ENCODE results near the gene PSAP.

PSAP gene

DNA sequence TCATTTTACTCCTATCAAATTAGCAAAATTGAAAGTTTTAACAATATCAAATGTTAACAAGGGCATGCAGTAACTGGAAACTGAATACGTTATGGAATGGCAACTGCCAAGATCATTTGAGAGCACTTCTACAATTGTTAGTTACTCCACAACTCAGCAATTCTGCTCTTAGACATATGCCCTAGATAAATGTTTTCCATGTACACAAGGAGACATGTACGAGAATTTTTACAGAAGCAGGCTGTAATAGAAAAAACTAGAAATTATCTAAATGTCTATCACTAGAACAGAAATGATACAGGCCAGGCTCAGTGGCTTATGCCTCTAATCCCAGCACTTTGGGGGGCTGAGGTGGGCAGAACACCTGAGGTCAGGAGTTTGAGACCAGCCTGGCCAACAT is 7.0 kb downstream of the PSAP start:
- DNase-seq, result no peak

DNA sequence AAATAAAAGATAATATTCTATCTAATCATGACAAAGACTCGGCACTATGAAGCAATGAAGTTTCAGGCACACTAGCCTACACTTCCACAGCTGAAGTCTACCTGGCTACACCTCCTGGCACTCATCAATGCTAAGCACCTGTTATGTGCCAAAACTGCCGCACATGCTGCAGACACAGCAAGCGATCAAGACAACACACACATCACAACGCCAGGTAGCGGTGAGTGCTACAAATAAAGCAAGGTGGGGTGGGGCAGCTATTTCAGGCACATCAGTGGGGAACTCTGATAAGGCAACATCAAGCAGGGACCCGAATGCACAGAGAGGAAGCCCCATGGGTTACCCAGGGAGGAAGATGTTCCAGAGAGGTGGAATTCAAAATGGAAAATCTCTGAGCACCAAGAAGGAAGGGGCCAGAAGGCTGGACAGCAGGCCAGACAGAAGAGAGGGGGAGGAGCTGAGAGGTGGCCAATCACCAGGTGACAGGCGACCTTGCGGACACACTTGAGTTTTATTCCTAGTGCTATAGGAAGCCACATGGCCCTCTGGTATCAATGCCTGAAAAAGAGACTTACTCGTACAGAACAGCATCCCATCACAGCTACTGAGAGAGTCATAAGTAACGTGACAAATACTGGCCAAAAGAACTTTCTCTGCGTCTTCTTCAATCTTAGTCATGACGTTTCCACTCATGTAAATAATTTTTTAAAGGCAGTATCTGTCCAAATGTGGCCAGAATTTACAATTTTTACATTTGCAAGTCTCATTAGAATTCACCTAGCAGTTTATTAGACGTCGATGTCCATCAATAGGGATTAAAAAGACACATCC is 8.0 kb downstream of the PSAP start:
- DNase-seq, result no peak

DNA sequence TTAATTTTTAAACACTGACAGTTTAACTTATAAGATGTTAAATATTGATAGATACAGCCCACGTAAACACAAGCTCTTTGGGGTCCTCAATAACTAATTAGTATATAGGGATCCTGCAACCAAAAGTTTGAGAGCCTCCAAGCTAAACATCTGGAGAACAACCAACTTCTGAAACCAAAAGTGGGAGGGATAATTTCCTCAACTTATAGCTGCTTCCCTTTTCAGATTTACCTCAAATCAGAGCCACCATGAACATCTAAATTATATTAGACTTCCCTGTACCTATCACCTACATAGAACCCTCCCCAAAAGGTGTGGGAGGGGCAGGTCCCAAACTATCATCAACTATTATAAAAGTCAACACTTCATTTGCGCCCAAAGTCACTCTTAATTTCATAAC is 8.6 kb downstream of the PSAP start:
- DNase-seq, result no peak

DNA sequence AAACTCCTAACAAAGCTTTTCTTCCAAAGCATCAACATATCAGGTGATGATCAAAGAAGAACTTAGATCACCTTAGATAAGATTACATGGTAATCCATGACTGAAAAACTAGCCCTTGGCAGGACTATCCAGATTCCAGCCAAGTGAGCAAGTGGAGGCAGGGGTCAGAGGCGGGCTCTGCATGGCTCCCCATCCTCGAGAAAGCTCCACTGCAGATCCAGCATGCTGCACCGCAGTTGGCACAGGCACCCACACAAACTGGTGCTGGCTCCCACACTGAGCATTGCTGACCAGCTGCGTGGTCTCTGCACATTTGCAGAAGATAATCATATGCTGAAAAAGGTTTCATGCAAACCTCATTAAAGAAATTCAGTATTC is 10.1 kb downstream of the PSAP start:
- DNase-seq, result no peak

DNA sequence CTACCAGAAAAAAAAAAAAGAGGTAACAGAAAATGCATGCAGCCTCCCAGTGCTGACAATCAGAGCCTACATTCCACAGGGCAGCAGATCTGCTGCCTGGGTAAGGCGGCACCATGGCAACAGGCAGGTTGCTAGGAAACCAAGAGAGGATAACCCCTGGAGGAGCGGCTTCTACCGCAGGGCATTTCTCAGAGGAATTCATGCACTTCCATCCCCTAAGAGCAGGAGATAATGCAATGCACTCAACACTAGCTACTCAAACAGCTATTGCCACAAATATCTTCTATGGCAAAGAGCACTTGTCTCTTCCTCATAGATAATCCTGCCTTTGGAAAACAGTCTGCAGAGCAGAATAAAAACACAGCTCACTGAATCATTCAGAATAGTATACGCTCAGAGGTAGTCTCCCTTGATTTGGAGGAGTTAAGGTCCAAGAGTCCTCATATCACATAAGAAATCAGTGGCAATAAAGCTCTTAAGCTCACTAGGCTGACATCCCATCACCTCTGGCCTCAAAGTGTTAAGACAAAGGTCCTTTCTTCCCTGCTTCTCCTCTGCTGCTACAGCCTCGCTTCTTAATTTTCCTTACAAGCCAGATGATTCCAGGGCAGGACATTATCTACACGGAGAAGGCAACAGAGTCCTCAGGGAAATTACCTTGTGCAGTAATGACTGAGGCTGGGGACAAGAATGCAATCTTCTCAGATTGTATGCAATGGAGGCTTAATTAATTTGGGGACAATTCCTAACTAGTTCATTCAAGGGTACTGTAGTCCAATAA is 10.7 kb downstream of the PSAP start:
- peak; percentile 96 for DNase-seq

DNA sequence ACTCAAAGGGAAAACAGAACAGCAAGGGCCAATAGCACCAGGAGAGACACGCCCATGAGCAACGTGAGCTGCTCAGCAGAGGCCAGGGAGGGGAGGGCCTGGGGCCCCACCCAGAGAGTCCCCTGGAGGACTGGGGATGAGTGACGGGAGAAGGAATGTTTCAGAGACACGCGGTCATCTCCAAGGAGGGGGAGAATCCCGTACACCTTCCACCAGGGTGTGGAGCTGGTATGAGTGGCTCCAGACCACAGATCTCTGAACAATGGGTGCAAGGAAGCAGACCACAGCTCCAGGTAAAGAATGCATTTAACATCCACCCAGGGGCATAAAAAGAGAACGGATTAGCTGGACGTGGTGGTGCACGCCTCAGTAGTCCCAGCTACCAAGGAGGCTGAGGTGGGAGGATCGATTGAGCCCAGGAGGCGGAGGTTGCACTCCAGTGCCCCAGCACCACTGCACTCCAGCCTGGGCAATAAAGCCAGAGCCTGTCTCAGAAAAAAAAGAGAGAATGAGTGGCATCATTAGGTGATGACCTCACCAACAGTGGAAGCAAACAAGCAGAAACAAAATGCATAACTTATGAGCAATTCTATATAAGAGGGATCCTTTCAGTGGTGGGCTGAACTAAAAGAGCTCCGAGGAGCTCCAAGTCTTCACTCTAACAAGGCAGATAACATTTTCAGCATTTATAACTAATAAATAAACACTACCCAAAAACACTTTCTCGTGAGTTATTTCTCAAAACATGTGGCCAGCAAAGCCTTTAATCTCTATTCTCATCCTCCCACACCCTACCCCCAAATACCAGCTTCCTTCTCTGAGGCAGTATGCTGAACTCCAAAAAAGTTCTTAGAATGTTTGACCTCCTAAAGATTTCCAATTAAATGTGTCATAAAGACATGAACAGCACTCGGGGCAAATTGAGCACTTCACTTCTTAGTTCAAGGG is 12.5 kb downstream of the PSAP start:
- DNase-seq, result peak; percentile 40

DNA sequence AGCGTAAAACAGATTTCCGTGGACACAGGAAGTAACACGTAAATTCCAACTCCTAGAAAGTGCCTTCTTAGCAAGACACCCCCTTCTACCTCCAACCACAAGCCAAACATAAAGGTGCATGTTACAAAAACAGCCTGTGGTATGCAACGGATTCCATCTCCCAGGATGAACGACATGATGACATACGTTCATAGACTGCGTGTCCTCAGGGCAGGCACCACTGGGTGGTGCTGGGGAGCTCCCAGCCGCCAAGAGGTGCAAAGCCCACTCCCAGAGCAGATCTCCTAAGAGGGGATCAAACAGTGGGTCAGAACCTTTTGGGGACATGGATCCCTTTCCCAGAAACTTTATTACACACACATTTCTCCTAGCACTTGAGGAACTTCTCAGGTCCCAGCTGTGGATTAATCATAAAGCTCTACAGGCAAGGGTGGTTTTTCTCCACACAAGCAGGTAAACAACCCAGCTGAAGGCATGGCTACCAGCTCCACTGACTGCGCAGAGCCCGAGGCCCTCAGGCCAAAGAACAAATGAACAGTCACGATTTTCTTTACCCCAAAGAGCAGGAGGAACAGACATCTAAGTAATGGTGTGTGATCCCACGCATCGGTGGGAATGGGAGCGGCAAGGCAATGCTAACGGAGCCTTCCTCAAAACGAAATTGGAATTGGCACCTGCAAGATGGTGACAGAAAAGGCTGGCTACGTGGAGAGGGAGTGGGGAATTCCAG is 13.8 kb downstream of the PSAP start:
- DNase-seq, result peak; percentile 20

DNA sequence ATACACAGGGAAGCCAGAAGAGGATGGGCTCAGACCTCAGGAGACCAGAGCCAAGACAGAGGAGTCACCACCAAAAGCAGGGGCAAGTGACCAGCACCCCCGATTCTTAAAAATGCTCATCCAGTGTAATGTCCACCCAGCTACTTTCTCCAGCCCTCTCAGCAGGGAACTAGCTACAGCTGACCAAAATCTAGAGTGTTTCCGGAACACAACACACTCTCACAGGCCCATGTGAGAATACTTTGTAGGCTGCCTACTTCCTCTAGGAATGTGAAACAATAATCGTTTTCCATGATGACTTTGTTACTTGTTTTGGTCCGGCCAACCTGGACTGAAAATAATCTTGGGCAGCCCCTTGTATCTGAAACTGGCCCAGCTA is 14.5 kb downstream of the PSAP start:
- no peak for DNase-seq

DNA sequence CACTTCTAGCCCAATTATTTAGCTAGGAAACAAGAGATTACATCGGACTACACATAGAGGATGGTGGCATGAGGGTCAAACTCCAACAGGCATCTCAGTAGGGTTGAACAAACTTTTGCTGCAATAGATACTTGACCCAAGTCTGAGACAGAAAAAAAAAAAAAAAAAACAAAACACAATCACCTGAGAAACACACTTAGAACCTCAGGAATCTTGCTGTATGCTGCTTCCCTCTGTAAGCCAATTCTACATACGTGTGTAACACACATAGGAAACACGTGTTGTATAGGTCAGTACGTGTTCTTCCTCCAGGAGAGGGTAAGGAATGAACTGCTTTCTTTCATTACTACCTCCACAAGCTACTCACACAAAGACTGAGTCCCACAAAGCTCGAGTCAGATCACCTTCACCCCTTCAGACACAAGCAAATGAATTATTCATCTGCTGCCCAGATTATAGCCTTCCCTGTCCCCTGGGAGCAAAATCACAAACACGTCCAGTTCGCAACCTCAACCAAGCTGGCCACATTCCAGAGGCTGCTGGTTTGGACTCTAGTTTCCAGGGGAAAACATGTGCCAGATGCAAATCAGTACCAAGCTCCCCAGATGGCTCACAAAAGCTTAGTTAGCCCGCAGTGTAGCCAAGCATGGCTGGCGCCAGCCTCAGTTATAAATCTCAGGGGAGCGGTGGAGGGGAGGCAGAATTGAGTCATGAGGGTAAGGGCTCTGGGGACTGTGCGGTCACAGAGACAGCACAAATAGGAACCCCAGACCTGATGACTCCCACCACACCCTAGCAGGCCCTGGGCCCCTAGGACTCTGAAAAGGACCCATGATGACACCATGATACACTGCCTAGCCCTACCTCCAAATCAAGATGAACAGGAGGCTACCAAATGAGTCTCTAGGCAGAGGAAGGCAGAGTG is 15.1 kb downstream of the PSAP start:
- DNase-seq, result peak; percentile 92

DNA sequence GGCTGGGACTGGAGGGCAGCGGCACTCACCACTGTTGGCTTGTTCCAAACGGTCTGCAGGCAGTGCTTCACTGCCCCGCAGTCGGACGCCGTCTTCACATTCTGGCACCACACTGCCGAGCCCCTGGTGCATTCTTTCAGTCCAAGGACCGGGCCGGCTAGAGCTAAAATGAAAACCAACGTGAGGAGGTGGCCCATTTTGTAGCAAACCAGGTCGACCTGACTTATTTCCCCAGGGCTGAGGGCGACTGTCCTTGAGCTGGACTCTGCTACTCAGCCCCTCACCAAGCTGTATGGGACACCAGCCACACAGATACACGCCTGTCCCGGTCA is 16.7 kb downstream of the PSAP start:
- DNase-seq, result no peak

DNA sequence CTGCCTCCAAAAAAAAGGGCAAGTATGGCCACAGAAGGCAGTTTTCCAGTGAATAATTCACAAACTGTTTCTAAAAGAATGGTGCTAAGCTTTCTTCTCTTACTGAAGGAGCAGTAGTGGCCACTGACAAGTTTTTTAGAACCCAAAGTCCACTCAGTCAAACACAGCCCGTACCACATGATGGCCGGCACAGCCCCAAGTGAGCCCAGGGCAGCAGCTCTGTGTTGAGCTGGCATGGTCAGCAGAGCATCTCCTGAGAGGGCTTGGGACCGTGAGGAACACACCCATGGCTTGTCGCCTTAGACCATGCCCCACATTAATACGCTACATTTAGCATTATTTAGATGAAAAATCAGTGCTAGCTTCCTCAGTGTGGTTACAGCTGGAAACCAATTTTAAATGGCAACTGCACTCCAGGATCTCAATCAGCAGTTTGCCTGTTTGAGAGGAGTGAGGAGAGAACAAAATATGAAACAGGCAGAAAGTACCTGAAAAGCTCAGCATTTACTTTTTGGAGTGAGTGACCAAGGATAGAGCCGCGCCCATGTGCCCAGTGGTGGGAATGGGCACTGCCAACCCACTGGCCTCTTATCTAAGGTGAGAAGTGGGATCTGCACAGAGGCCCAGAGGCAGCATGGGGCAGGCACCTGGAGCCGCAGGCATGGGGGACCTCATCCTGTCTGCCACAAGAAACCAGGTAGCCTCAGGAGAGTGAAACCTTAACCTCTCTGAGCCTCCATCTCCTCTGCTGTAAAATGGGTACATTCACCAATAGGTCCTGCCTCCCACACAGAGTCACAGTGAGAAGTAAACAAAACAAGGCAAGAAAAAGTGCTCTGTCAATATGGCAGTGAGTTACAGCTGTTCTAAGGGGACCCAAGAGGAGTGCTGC is 17.4 kb downstream of the PSAP start:
- no peak for DNase-seq

DNA sequence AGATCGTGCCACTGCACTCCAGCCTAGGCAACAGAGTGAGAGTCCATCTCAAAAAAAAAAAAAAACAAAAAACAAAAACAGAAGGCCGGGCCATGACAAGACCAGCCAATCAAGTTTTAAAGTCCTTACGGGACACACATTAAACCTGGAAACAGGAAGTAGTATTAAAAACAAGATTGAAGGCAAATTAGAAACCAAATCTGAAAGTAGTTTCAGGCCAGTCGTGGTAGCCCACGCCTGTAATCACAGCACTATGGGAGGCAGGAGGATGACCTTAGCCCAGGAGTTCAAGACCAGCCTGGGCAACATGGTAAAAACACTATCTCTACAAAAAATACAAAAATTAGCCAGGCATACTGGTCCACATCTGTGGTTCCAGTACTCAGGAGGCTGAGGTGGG is 18.1 kb downstream of the PSAP start:
- no peak for DNase-seq

DNA sequence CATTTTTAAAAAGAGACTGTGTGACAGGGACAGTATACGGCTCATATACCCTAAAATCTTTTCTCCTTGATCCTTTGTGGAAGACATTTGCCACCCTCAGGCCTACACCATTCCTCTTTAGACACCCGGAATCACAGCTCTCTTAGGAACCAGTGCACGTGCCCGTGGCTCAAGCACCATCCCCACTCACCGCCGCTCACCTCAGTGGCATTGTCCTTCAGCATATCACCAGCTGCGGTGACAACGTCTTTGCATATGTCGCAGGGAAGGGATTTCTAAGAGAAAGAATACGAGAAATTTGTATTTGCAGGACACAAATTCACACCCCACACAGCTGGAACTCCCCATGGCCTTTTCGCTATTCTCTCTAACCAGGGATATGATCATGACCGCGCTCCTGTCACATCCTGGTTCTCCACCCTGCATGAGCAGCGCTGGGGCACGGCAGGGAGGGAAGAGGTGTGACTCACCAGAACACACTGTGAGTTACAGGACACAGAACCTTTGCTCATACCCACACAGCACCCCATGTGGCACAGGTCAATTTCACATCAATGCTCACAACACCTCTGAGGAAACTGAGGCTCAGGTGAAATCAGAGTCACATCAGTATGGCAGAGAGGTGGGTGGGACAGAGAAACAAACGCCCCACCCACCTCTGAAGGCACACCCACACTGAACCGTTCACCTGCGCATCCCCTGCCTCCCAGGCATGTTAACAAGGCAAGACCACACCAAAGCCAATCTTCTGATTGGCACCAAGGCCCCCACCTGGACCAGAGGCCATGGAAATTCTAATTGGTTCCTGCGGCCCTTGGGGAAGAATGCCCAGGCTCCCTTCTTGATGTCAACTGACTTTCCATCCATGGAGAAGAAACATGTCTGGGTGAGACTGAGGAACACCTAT is 19.2 kb downstream of the PSAP start:
- DNase-seq, result peak; percentile 35

DNA sequence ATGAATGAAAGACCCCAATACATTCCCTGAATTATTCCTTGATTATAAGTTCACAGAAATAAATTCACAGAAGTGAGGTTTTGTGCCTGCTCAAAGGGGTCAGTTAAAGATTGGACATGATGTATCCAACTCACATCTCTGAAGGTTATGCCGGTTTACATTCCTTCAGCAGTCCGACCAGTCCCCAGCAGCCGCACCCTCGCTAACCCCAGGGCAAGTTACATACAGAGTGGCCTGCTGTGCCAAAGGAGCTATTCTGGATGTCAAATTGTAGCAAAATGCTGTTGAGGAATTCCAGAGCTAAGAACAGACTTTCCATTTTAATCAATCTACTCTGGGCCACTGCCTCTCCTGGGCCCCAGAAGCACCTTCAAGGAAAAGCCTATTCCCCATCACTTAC is 20.3 kb downstream of the PSAP start:
- no peak for DNase-seq

DNA sequence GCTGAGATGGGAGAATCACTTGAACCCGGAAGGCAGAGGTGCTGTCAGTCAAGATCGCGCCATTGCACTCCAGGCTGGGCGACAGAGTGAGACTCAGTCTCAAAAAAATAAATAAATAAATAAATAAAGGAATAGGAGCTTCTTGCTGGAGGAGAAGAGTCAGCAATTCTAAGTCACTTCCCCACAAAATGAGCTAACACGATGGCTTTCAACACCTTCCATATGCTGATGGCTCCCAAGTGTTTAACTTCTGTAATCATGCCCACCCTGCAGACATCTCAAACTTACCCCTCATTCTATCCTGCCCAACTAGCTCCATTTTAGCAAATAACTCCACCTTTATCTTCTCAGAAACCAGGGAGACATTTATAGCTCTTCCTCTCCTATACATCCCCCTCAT is 21.2 kb downstream of the PSAP start:
- DNase-seq, result no peak

DNA sequence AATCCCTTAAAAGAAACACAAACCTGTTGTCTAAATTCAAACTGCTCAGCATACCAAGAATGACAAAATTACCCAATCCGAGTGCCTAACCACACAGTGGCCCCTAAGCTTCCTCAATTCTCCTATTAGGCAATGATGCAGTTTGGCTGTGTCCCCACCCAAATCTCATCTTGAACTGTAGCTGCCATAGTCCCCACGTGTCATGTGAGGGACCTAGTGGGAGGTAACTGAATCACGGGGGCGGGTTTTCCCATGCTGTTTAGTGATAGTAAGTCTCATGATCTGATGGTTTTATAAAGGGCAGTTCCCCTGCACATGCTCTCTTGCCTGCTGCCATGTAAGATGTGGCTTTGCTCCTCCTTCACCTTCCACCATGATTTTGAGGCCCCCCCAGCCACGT is 21.9 kb downstream of the PSAP start:
- no peak for DNase-seq

DNA sequence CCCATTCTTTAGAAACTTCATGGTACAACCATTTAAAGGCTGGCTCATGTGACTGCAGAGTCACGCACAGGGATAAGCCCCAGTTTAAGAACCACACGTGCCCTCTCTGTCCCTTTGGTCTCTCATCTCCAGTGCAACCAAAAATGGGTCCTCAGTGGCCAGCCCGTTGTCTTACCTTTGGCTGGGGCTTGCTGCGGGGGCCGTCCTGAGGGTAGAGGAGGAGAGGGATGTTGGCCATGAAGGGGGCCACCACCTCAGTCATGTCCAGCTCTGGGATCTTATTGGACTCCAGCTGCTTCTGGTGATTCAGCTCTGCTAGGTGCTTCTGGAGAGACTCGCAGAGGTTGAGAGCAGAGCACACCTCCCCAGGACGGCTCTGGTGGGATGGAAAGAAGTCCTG is 22.3 kb downstream of the PSAP start:
- DNase-seq, result no peak

DNA sequence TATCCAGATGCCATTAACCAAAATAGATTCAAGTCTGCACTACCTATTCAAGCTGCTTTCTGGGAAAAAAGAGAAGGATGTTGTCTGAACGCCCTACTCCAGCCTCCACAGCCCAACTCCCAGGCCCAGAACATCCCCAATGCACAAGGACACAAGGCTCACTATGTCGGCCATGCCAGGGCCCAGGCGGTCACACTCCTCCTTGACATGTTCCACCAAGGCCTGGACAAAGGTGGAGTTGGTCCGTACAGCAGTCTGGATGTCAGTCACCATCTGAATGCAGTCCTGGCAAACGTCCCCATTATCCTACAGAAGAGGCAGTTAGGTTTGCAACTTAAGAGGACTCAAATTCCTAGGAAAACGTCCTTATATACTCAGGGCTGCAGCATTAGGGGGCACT is 23.2 kb downstream of the PSAP start:
- DNase-seq, result no peak

DNA sequence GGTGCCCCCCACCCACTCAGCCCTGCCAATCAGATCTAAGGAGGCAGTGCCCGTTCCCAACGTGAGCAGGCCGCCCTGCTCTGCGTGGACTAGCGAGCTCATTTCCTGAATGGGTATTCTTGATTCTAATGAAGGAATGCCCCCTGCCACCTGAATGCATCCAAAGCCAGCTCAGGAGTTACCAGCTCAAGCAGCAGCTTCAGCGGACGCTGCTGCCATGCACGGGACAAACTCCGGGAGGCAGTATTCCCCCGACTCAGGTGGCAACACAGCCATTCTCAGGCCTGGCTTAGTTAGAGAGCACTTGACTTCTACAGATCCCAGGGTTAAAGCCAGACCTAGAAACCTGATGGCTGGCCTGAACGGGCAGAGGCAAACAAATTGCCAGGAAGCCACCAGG is 25.8 kb downstream of the PSAP start:
- no peak for DNase-seq

DNA sequence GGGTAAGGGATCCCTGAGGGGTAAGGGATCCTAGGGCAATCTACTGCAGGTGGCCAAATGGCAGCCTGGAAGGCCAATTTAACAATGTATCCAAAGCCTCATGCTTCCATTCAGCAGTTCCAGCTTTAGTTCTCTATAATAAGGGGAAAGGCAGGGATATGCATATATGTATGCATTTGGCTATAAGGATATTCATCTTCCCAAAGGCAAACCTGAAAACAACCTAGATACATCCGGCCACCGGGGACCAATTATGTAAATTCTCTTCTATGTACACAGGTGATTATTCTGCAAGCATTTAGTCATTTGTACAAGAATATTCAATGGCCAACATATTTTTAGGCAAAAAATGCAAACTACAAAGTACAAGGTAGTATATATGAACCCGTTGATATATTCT is 26.7 kb downstream of the PSAP start:
- DNase-seq, result no peak
